GM18505 (cell line): Measurements from ENCODE around the gene NHLRC4.

ENCODE experiments used
- ATAC-seq: cut with Tn5 transposase; IDR thresholded peaks from one replicate; pipeline ENCODE4 v1.9.1; 2021; ENCODE audit not compliant: unreplicated experiment
- POLR2A ChIP-seq: IDR thresholded peaks from 4 replicates; pipeline ENCODE4 v1.6.1; 2011; ENCODE audit warnings: borderline replicate concordance; ENCODE audit not compliant: insufficient read depth, insufficient read length; ENCODE audit errors: extremely low read depth

The NHLRC4 gene

DNA sequence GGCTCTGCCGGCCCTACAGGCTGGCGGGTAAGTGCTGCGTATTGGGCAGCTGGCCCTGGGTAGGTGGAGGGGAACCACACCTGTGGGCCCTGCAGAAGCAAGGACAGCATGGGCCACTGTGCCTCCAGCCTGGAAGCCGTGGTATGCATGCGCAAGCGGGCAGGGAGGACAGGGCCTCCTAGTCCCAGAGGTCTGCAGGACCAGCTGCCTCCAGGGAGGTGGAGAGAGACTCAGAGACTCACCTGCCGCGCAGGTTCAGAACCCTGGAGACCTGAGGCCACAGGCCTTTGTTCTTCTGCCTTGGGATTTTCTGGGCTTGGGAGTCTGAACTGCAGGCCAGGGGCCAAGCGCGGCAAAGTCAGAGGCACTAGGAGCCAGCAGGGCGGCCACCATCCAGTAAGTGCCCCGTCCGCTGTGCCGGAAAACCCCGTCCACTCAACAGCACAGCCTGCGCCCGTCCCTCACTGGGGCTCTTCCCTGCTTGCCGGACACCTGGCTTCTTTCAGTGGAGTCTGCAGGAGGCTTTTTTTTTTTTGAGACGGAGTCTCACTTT lies 14.2 kb downstream of the NHLRC4 start:
- TF ChIP-seq POLR2A, result no peak
- no peak for ATAC-seq

DNA sequence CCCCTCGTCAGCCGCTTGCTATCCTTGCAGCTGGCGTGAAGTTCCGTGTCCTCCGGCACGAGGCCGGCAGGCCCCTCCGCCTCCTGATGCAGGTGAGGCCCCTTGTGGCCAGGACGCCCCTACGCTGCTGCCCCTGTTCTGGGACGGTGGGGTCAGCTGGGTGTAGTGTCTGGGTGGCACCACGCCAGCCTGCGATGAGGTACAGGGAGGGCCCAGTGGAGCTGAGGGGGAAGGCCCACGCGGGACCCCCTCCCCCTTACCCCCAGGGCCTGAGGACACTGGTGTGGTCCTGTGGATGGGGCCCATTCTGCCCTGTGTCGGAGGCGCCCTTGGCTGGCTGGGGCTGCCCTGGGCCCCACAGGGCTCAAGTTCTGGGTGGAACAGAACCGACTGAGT lies 15.4 kb downstream of the NHLRC4 start:
- no peak for ATAC-seq
- no peak for TF ChIP-seq POLR2A

DNA sequence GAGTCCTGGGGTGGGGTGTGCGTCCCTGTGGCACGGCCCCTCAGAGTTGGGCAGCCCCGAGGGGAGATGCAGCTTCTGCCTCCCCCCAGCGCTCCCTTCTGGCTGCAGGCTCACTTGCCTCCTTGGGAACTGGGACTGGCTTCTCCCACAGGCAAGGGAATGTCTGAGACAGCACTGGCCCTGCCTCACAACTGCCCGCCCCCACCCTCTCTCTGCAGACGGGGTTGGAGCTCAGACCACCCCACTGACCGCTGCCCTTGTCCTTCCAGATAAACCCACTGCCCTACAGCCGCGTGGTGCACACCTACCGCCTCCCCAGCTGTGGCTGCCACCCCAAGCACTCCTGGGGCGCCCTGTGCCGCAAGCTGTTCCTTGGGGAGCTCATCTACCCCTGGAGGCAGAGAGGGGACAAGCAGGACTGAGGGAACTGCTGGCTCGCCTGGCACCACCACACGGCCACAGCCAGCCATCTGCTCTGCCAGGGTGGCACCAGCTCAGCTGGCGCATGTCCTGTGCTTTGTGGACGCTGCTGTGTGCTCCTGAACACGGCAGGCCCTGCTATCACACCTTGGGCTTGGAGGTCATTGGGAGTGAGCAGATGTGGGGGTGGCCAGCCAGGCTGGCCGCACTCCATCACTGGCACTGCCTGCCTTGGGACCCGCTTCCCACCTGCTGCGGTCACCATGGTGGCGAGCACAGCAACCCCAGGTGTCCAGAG lies 16.0 kb downstream of the NHLRC4 start:
- no peak for ATAC-seq
- no peak for TF ChIP-seq POLR2A

GRCh38 chr16:583470-583814 lies 16.6 kb downstream of the NHLRC4 start:
- TF ChIP-seq POLR2A, result no peak
- no peak for ATAC-seq

DNA sequence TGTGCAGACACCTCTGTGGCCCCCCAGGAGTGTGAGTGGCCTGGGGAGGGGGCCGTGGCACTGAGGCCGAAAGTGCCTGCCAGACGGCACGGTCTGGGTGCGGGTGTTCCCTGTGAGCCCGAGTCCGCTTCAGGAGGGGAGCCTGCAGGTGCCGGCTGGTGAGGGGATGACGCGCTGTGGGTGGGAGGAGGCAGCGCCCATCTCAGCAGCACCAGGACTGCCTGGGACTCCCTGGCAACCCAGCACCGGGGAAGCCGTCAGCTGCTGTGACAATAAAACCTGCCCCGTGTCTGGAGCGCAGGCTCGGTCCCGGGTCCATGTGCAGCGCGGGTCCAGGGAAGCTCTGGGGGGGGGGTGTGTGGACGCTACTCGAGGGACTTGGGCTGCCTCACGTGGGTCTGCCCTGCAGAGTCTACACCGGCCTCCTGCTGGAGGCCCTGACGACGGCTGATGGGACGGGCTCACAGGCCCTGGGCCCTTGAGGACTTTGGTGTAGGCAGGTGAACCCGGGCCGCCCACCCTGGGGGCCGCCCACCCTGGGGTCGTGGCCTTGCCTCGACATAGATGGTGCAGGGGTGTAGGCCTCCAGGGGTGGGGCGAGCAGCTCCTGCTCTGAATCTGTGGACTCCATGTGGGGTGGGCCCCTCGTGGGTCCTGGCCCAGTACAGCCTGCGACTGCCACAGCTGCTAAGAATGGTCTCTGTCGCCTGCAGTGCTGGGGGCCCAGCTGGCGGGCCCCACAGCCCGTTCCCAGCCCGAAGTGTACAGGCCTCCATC lies 17.2 kb downstream of the NHLRC4 start:
- no peak for TF ChIP-seq POLR2A
- ATAC-seq, result no peak

- ATAC-seq, result no peak
- no peak for TF ChIP-seq POLR2A
Observed at GRCh38 chr16:585351-585750, 18.5 kb downstream of the NHLRC4 start.

DNA sequence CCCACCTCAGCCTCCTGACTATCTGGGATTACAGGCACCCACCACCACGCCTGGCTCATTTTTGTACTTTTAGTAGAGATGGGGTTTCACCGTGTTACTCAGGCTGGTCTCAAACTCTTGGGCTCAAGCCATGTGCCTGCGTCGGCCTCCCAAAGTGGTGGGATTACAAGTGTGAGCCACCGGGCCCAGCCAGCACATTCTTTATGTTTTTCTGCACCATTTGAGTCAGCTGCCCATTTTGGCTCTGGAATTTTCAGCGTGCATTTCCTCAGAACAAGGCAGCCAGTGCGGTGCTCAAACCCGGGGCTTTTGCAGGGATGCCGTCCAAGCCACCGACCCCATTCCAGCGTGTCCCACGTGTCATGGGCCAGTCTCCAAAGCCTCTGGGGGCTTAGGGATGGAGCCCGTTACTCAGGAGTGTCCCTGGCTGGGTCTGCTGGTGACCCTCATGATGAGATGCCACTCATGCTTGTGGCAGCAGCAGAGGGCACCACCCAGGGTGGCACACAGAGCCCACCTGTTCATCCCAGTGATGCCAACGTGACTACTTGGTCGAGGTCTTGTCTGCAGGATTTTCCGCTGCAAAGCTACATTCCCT lies 19.3 kb downstream of the NHLRC4 start:
- no peak for ATAC-seq
- TF ChIP-seq POLR2A, result no peak

GRCh38 chr16:586645-587590 lies 20.1 kb downstream of the NHLRC4 start:
- ATAC-seq, result no peak
- TF ChIP-seq POLR2A, result no peak

- peak; percentile 1 for ATAC-seq
- TF ChIP-seq POLR2A, result no peak
Observed at GRCh38 chr16:588639-588888, 21.8 kb downstream of the NHLRC4 start.

DNA sequence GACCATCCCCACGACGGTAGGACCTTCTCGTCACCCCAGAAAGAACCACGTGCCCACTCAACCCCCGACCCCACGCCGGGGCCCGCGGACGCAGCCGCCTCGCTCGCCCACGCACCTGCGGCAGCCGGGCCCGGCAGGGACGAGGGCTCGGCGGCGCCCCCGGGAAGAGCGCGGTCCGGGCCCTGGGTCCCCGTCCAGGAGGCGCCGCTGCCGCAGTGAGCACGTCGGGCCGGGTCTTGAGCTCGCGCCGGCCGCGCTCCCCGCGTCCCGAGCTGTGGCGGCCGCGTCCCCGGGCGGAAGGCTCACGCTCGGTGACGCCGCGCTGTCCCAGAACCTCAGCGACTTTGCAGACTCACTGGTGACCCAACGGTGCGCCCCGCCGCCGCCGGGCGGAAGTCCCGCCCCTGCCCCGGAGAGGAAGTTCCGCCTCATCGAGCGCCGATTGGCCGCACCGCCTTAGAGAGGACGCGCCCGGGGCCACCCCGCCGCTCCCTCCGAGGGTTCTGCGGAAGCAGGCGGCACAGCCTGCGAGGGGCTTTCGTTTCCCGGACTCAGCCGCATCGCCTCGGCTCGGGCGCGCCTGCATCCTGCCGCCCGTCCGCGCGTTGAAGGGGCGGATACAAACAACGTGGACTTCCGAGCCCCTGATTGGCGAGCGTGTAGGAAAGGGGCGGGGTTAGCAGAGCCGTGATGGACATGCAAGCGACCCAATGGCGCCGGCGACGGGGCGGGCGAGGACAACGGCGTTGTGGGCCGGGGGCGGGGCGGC lies 22.3 kb downstream of the NHLRC4 start:
- TF ChIP-seq POLR2A, result peak; percentile 83
- ATAC-seq, result peak; percentile 68

GRCh38 chr16:589658-590187 lies 22.9 kb downstream of the NHLRC4 start, which contains the start of gene RAB40C:
TSS of gene RAB40C (plus strand) at chr16:590066. CDS start at chr16:590292, 226 bp downstream.
- TF ChIP-seq POLR2A, result no peak
- peak; percentile 71 for ATAC-seq
